ENCODE results near the gene SMCO1.

The SMCO1 gene

DNA sequence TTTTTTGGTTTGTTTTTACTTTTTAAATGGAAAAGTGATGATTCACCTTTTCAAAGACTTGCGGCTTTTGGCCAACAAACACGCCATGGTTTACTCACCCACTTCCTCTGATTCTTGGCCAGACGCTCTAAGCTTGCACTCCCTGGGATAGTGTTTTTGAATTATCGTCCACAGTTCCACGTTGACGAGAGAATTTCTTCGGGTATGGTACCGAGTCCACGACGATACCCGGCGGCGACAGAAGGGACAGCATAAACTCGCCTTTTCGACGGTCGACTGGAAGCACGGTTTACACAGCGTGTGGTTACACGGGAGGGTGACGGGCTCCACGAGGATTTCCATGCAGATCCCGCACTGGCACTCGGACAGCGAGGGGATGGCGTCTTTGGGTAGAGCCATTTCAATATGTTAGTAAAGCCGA, 12.4 kb downstream of the SMCO1 start:
- TF ChIP-seq, protein P1, sequence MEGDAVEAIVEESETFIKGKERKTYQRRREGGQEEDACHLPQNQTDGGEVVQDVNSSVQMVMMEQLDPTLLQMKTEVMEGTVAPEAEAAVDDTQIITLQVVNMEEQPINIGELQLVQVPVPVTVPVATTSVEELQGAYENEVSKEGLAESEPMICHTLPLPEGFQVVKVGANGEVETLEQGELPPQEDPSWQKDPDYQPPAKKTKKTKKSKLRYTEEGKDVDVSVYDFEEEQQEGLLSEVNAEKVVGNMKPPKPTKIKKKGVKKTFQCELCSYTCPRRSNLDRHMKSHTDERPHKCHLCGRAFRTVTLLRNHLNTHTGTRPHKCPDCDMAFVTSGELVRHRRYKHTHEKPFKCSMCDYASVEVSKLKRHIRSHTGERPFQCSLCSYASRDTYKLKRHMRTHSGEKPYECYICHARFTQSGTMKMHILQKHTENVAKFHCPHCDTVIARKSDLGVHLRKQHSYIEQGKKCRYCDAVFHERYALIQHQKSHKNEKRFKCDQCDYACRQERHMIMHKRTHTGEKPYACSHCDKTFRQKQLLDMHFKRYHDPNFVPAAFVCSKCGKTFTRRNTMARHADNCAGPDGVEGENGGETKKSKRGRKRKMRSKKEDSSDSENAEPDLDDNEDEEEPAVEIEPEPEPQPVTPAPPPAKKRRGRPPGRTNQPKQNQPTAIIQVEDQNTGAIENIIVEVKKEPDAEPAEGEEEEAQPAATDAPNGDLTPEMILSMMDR (IDR thresholded peaks at IDR 0.05; ENCODE audit: low read depth, low read length, missing control alignments) = no peak
- H3K4me3 ChIP-seq (replicated peaks; ENCODE audit: low read depth, low read length) = peak overlapping the region; percentile 99
- DNase-seq (ENCODE audit: extremely low read depth, low read depth) = peak; percentile 57

DNA sequence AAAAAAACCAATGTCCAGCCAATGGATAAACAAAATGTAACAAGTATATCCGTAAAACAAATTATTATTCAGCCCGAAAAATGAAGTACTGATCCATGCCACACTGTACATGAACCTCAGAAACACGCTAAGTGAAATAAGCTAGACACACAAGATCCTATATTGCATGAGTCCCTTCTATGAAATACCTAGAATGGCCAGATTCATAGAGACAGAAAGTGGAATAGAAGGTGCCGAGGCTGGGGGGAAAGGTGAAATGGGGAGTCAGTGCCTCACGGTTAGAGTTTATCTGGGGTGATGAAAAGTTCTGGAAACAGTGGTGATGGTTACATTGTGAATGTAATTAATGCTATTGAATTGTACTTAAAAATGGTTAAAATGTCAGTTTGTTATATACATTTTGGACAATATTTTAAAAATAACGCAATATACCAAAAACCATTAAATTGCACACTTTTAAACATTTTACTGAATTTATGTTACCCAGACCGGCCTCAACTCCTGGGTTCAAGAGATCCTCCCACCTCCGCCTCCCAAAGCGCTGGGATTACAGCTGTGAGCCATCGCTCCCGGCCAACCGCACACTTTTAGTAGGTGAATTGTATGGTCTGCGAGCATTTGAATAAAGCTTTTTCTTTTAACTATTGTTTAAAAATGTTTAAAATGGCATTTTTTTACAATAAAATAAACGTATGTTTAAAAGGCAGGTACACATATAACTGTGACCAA, 13.7 kb downstream of the SMCO1 start:
- peak overlapping the region; percentile 99 for H3K4me3 ChIP-seq (replicated peaks; ENCODE audit: low read depth, low read length)
- DNase-seq (ENCODE audit: extremely low read depth, low read depth) = no peak
- TF ChIP-seq, protein P1 (IDR thresholded peaks at IDR 0.05; ENCODE audit: low read depth, low read length, missing control alignments) = no peak

DNA sequence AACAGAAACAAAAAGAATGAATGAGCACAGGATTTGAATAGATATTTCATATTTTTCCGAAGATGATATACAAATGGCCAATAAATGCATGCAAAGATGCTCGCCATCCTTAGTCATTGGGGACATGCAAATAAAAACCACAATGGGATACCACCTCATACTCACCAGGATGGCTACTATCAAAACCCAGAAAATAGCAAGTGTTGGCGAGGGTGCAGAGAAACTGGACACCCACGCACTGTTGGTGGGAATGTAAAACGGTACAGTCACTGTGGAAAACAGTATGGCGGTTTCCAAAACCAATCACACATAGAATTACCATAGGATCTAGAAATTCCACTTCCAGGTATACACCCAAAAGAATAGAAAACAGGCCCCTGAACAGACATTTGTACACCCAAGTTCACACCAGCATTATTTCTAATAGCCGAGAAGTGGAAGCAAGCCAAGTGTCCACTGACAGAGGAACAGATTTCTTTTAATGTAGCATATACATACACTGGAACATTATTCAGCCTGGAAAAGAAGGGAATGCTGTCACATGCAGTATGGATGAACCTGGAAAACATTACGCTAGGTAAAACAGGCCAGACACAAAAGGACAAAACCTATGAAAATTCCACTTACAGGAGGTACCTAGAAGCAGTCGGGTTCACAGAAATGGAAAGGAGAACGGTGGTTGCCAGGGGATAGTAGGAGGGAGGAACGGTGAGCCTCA, 15.2 kb downstream of the SMCO1 start:
- TF ChIP-seq, protein P1 (IDR thresholded peaks at IDR 0.05; ENCODE audit: low read depth, low read length, missing control alignments) = no peak
- no peak for DNase-seq (ENCODE audit: extremely low read depth, low read depth)
- peak overlapping the region; percentile 99 for H3K4me3 ChIP-seq (replicated peaks; ENCODE audit: low read depth, low read length)

DNA sequence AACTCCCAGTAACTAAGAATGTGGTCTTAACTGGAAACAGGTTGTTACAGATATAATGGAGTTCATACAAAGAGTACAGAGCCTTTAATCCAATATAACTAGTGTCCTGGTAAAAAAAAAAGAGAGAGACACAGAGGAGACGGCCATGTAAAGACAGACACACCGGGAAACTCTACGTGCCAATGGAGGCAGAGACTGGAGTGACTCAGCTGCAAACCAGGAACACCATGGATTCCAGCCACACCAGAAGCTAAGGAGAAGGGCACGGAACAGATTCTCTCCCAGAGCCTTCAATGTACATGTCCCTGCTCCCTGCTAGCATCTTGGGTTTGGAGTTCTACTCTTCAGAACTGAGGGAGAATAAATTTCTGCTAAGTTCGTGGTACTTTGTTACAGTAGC, 16.1 kb downstream of the SMCO1 start:
- peak overlapping the region; percentile 99 for H3K4me3 ChIP-seq (replicated peaks; ENCODE audit: low read depth, low read length)
- DNase-seq (ENCODE audit: extremely low read depth, low read depth) = no peak
- TF ChIP-seq, protein P1 (IDR thresholded peaks at IDR 0.05; ENCODE audit: low read depth, low read length, missing control alignments) = no peak

DNA sequence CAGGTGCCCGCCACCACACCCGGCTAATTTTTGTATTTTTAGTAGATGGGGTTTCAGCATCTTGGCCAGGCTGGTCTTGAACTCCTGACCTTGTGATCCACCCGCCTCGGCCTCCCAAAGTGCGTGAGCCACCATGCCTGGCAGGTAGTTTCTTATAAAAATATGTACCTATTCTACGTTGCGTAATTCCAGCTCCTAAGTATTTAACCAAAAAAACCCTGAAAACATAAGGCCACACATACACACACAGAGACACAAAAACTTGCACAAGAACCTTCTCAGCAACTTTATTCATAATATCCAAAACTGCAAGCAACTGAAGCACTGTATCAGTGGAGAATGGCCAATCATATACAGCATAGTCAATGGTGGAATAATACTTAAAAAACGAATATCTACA, 16.8 kb downstream of the SMCO1 start:
- DNase-seq (ENCODE audit: extremely low read depth, low read depth) = no peak
- no peak overlapping the region for H3K4me3 ChIP-seq (replicated peaks; ENCODE audit: low read depth, low read length)
- TF ChIP-seq, protein P1 (IDR thresholded peaks at IDR 0.05; ENCODE audit: low read depth, low read length, missing control alignments) = no peak

DNA sequence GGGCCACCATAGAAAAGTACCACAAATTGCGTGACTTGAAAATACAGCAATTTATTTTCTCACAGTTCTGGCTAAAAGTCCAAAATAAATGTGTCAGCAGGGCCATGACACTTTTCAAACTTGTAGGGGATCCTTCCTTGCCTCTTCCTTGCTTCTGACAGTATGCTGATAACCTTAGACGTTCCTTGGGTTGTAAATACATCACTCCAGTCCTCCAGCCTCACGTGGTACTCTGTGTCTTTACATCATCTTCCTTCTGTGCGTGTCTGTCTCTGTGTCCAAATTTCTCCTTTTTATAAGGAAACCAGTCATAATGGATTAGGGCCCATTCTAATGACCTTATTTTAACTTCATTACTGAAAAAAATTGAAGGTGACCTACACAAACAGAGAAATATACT, 19.0 kb downstream of the SMCO1 start:
- TF ChIP-seq, protein P1 (IDR thresholded peaks at IDR 0.05; ENCODE audit: low read depth, low read length, missing control alignments) = no peak
- no peak overlapping the region for H3K4me3 ChIP-seq (replicated peaks; ENCODE audit: low read depth, low read length)
- DNase-seq (ENCODE audit: extremely low read depth, low read depth) = no peak

All from HFF-Myc (cell line).